ENCODE data around the gene GFER. TPM values are rescaled to one million over a fixed set of nuclear protein-coding genes. Genes with fewer than 3 reads are reported as not detected.
A peak's percentile ranks its signal among the peaks of the same experiment; 100 is the strongest.

GFER gene
- total RNA-seq, 1 experiment from 2014 or later: 33.9 TPM

DNA sequence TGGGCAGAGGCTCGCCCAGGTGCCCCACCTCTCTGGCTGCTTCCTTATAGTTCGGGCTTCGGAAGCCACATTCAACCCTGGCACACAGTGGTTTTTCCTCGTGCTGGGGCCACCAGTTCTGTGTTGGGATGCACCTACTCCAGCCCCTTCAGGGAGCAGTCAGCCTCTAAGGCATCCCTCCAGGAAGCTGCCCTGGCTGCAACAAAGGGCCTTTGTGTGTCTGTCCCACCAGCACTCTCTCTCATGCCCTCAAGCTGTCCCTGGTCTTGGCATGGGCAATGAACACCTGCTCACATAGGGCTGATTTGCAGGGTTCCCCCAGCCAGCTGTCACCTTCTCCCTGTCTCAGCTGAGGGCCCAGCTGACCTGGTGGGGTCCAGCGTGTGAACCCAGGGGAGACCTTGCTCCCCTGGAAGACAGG lies 2.0 kb upstream of the GFER start:
- in situ Hi-C loops (cut with HindIII; ENCODE audit: low pct_unique_long_range_greater_than_20kb, low sequenced_read_pairs): no loop called here
- DNase-seq (ENCODE audit: low read depth, low spot score): peak; percentile 71

DNA sequence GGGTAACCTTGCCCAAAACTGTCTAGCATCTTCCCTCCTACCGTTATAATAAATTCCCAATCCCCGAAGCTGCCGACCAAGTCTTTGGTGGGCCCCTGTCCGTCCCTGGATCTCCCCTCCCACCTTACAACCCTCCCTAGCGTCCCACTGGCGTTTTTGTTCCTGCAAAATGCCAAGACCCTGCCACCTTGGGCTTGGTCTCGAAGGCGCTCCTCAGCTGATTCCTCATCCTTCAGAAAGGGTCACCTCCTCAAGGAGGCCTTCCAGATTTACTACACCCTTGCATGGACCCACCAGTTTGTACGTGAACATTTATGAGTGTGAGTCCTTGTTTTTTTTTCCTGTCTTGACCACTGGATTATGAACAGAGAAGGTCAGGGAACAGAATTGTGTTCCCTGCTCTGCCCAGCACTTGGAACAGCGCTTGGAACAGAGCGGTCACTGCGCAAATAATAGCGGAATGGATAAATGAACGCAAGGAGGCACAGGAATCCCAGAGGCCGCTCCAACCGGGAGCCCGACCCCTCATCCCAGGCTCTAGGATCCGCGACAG lies 926 bp upstream of the GFER start:
- in situ Hi-C loops (cut with HindIII; ENCODE audit: low pct_unique_long_range_greater_than_20kb, low sequenced_read_pairs): no loop called here
- DNase-seq (ENCODE audit: low read depth, low spot score): no peak

DNA sequence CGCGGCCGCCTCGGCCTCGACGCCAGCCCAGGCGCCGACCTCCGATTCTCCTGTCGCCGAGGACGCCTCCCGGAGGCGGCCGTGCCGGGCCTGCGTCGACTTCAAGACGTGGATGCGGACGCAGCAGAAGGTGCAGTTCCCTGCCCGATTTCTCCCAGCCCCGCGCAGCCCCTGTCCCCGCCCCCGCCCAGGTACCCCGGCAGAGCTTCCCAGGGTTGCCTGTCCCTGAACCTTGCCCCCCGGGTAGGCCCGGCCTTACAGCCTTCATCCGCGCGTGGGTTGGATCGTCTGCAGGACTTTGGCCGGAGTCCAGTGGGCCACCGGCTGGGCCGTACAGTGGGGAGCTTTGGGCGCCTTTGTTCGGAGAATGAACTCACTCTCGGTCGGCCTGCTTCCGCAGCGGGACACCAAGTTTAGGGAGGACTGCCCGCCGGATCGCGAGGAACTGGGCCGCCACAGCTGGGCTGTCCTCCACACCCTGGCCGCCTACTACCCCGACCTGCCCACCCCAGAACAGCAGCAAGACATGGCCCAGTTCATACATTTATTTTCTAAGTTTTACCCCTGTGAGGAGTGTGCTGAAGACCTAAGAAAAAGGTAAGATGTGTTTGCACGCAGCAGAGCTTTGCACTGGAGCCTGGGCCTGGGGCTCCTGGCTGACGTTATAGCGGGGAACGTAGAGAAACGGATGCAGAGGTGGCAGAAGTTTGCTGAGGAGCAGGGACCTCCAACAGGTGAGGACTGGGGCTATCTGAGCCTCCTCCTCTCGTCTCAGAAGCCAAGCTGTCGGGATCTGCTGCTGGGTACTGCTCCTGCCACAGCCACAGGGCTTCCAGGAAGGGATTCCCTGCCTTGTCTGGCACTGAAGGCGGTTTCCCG lies 593 bp downstream of the GFER start:
- in situ Hi-C loops (cut with HindIII; ENCODE audit: low pct_unique_long_range_greater_than_20kb, low sequenced_read_pairs): no loop called here
- no peak for DNase-seq (ENCODE audit: low read depth, low spot score)

DNA sequence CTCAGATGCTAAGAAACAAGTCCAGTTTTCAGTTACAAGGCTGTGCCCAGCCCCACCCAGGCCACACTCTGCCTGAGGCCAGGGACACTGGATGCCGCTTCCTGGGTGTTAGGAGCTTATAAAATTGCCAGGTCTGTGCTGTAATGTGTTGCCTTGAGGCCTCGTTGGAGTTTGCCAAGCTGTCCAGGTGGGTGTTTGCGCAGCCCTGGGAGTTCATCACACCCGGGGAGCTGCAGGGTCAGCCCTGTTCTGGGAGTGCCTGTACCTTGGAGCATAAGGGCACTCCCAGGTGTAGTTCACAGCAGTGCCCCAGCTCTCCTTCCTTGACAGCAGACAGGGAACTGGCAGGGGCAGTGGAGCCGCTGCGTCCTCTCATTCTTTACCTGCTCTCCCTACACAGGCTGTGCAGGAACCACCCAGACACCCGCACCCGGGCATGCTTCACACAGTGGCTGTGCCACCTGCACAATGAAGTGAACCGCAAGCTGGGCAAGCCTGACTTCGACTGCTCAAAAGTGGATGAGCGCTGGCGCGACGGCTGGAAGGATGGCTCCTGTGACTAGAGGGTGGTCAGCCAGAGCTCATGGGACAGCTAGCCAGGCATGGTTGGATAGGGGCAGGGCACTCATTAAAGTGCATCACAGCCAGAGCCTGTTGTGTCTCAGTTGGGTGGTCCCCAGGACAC lies 1.6 kb downstream of the GFER start:
- no peak for DNase-seq (ENCODE audit: low read depth, low spot score)
- in situ Hi-C loops (cut with HindIII; ENCODE audit: low pct_unique_long_range_greater_than_20kb, low sequenced_read_pairs): no loop called here

DNA sequence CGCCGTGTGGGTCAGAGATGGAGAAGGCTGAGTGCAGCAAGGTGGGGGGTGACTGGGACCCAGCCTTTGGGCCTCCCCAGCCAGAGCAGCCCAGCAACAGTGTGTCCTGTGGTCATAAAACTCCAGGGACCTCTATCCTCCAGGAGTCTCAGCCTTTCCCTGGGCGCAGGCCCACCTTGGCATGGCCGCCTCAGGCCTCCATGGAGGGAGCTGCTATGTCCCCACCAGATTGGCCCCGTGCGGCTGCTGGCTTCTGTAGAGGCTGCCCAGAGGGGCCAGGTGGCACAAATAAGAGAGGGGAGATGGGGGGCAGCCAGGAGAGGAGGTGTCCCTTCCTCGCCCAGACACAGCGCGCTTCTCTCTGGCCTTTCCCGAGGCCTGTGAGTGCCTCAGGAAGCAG lies 3.2 kb downstream of the GFER start:
- in situ Hi-C loops (cut with HindIII; ENCODE audit: low pct_unique_long_range_greater_than_20kb, low sequenced_read_pairs): no loop called here
- DNase-seq (ENCODE audit: low read depth, low spot score): no peak

DNA sequence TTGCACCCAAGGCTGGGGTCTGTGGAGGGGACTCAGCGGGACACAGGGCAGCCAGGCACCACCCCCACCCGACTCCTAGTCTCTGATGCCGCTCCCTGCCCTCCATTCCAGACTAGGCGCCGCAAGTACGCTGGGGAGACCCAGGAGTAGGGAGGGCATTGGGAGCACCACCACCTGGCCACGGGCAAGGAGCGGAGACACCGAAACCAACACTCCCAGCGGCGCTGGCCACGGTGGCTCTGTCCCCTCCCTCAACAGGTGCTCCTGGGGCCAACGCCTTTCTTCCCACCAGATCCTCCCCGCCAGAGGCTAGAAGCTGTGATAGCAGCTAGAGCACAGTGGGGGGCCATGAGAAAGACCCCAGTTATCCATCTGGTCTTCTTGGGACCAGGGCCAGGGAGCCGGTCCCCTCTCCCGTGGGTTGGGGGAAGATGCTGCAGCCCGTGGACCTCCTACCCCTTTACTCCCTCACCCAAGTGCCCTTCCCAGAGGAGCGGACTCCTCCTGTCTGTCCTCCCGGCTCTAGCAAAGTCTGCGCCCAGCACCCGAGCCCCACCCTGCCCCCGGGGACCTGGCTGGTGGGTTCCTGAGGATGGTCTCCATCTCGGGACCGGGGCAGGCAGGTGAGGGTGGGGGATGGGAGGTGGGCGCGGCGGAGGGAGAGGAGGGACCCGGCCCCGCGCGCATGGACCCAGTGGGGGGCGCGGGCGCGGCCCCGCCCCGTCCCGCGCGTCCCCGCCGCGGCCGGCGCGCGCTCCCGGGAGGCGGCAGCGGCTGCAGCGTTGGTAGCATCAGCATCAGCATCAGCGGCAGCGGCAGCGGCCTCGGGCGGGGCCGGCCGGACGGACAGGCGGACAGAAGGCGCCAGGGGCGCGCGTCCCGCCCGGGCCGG lies 5.5 kb downstream of the GFER start, which contains the start of gene SYNGR3:
TSS of gene SYNGR3 (plus strand) at position 762 of the 892 bp plus-strand sequence. CDS start 133 bp downstream, outside the sequence.
- DNase-seq (ENCODE audit: low read depth, low spot score): no peak
- in situ Hi-C loops (cut with HindIII; ENCODE audit: low pct_unique_long_range_greater_than_20kb, low sequenced_read_pairs): no loop called here

DNA sequence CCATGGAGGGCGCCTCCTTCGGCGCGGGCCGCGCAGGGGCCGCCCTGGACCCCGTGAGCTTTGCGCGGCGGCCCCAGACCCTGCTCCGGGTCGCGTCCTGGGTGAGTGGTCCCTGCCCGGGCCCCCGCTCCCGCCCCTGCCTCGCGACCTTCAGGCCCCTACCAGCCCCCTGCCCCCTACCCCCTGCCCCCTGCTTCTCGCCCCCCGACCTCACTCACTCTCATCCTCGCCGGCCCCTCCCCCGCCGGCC lies 6.0 kb downstream of the GFER start:
- in situ Hi-C loops (cut with HindIII; ENCODE audit: low pct_unique_long_range_greater_than_20kb, low sequenced_read_pairs): no loop called here
- no peak for DNase-seq (ENCODE audit: low read depth, low spot score)

DNA sequence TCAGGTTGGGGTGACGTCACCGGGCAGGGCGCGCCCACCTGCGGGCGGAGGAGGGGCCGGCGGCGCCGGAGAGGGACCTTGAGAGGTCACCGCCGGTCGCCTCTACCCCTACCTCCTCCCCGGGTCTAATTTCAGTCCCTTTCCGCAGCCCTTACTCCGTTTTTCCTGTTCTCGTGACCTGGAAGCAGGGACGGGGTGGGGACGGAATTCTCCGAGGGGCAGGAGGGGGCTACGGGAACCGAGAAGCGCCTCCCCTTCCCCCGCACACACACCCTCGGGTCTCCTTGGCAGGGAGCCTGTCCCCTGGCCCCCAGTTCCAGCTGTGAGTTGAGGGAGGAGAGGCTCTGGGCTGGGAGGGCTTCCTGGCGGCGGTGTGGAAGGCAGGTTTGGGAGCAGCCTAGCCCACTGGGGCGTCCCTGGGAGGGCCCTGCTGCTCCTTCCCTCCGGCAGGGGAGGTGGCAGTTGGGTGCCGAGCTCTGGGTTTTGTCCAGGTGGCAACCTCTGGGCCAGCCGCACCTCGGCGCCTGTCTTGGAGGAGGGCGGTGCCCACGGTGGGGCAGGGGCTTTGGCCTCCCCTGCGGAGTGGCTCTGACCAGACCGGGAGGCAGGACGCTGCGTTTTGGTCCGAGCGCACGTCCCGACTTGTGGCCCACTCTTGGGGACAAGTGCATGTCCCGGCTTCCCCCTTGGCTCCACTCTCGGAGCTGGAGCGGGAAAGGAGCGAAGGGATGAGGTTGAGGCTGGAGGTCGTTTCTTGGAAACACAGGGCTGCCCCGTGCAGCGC lies 6.5 kb downstream of the GFER start:
- in situ Hi-C loops (cut with HindIII; ENCODE audit: low pct_unique_long_range_greater_than_20kb, low sequenced_read_pairs): no loop called here
- DNase-seq (ENCODE audit: low read depth, low spot score): no peak

DNA sequence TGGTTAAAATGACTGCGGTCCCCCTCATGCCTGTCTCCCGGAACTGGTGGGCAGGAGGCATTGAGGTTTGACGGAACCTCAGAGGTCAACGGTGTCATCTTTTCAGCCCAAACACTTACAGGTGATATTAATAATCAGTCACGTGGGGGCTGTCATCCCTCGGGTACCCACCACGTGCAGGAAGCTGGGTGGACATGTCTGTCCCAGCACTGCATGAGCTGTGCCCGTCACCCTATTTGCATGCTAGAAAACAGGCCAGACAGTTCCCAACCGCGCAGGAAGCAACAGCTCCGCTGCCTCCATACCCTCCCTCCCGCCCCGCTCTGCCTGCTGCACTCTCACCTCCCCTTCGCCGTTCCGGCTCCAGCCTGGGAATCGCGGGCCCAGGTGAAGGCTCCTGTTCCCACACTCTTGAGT lies 7.2 kb downstream of the GFER start:
- in situ Hi-C loops (cut with HindIII; ENCODE audit: low pct_unique_long_range_greater_than_20kb, low sequenced_read_pairs): no loop called here
- DNase-seq (ENCODE audit: low read depth, low spot score): no peak

DNA sequence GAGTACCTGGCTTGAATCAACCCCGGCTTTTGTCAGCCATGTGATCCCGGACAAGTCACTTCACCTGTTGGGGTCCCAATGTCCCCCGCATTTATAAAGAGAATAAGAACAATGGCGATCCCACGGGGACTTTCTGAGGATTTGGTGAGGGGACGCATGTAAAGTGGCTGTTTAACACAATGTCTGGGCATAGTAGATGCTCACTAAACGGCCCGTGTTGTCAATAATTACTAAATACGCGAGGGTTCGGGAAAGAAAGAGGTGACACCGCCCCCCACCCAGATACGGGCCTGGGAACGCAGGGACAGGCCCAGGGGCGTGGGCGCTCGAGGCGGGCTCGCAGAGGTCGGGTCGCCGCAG lies 7.6 kb downstream of the GFER start:
- in situ Hi-C loops (cut with HindIII; ENCODE audit: low pct_unique_long_range_greater_than_20kb, low sequenced_read_pairs): no loop called here

DNA sequence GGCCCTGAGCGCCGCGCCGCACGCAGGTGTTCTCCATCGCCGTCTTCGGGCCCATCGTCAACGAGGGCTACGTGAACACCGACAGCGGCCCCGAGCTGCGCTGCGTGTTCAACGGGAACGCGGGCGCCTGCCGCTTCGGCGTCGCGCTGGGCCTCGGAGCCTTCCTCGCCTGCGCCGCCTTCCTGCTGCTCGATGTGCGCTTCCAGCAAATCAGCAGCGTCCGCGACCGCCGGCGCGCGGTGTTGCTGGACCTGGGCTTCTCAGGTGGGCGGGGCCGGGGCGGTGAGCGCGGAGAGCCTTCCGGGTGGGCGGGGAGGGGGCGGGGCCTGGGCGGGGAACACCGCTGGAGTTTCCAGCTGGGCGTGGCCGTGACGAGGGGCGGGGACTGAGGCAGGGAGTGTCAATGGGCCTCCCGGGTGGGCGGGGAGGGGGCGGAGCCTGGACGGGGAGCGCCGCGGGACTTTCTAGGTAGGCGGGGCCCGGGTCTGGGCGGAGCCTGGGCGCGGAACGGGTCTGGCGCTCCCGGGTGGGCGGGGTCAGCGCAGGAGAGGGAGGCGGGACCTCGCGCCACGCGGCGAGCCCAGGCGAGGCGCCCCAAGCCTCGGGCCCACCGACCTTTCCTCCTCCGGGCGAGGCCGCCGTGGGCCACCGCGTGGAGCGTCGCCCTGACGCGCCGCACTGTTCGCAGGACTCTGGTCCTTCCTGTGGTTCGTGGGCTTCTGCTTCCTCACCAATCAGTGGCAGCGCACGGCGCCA lies 8.1 kb downstream of the GFER start:
- in situ Hi-C loops (cut with HindIII; ENCODE audit: low pct_unique_long_range_greater_than_20kb, low sequenced_read_pairs): no loop called here
- peak; percentile 73 for DNase-seq (ENCODE audit: low read depth, low spot score)

More for the DNA sequence above, 7.6 kb downstream of the GFER start:
- DNase-seq (ENCODE audit: low read depth, low spot score): no peak

DNA sequence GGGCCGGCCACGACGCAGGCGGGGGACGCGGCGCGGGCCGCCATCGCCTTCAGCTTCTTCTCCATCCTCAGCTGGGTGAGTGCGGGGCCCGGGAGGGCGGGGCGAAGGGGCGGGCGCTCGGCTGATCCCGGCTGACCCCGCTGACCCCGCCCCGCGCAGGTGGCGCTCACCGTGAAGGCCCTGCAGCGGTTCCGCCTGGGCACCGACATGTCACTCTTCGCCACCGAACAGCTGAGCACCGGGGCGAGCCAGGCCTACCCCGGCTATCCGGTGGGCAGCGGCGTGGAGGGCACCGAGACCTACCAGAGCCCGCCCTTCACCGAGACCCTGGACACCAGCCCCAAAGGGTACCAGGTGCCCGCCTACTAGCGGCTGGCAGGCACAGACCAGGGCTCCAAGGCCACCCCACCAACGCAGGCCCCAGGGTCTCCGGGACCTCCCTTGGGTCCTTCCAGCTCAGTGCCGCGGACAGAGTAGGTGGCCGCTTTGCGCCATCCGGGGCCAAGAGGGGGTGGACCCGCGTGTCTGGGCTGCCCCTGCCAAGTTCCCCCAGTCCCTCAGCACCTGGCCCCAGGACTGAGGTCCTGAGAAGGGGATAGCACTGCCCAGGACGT lies 8.8 kb downstream of the GFER start:
- DNase-seq (ENCODE audit: low read depth, low spot score): no peak
- in situ Hi-C loops (cut with HindIII; ENCODE audit: low pct_unique_long_range_greater_than_20kb, low sequenced_read_pairs): no loop called here

DNA sequence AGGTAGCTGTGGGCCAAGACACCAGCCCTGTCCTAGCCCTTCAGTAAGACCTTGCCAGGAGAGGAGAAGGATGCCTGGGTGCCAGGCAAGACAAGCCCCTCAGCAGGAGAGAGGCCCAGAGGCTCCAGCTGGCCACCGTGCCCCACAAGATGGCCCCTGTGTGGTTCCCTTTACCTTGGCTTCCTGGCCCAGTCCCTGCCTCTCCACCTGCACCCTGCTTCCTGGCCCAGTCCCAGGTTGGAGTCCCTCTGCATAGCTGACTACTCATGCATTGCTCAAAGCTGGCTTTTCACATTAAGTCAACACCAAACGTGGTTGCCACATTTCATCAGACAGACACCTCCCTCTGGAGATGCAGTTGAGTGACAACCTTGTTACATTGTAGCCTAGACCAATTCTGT lies 9.7 kb downstream of the GFER start:
- in situ Hi-C loops (cut with HindIII; ENCODE audit: low pct_unique_long_range_greater_than_20kb, low sequenced_read_pairs): no loop called here

DNA sequence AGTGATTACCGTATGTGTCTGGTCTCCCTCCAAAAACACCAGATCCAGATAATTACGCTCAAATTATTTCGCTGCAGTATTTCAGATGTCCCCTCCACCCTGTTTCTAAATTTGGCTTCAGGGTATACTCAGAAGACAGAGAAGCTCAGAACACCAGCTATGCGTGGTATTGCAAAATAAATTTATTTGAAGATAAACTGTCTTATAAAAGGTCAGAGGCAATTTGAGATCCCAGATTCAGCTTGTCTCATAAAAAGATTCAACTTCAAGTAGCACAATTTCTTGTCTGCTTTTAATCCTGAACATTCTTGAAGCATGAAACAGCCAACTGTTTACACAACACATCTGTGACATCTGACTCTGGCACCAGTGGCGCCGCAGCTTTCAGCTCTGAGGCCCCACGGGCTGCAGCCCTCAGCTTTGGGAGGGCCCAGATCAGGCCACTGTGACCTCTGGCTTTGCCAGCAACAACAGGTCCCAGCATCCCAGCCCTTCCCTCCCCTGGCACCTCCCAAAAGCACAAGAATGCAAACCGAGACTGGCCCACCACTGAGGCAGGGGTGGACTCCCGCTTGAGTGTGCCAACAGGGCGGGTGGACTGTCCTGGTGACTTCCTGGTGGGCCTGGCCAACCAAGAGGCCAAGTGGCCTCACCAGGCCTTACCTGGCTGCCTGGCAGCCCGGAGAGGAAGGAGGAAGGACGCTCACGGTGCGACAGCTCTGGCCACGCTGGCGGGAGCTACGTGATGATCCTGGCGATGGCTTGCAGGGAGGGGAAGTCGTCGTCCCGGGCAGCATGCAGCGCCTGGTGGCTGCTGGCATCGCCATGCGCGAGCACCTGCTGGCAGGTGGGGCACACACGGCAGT lies 13.7 kb downstream of the GFER start:
- in situ Hi-C loops (cut with HindIII; ENCODE audit: low pct_unique_long_range_greater_than_20kb, low sequenced_read_pairs): no loop called here
- DNase-seq (ENCODE audit: low read depth, low spot score): no peak

More for the DNA sequence above, 9.7 kb downstream of the GFER start:
- DNase-seq (ENCODE audit: low read depth, low spot score): no peak

DNA sequence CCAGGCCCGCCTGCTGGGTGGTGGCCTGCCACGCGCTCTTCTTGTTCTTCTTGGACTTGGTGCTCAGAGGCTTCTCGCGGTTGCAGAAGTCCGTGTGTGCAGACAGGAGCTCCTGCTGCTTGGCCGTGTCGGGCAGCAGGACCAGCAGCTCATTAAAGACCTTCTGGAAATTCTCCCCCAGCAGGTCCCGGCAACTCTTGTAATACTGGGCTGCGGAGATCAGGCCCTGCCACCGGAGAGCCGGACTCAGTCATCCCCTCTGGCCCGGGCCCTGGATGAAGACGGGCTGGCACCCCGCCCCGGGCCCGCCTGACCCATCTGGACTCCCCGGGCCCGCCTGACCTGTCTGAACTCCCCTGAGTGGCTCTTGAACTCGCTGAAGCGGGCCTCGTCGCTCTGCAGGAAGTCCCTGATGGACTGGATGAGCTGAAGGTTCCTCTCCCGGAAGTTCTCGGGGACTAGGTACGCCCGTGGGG lies 14.4 kb downstream of the GFER start:
- in situ Hi-C loops (cut with HindIII; ENCODE audit: low pct_unique_long_range_greater_than_20kb, low sequenced_read_pairs): no loop called here
- DNase-seq (ENCODE audit: low read depth, low spot score): no peak
